ENCODE data around the gene MYADML2. TPM values are rescaled to one million over a fixed set of nuclear protein-coding genes. Genes with fewer than 3 reads are reported as not detected.

The MYADML2 gene
- total RNA-seq, 2 experiments from 2014 or later: not detected

DNA sequence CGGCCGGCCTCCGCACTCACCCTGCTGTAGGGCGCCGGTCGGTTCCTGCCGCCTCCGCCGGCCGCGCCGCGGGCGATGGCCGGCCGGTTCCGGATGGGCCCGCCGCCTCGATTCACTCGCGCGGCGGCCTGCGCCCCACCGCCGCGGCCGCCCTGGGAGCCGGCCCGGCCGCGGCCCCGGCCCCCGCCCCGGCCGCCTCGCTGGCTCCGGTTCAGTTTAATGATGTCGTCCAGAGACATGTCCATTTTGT is 55.8 kb downstream of the MYADML2 start:
- Mint-ChIP-seq H3K4me3 (peak overlapping the region; percentile 99), H3K9me3 (no peaks in the 10 kb centered on the region), H3K27me3 (no peaks in the 10 kb centered on the region), H3K36me3 (ENCODE audit: low read depth) (peaks cover 63% of the 10 kb centered on the region), H3K4me1 (ENCODE audit: low read depth) (peaks cover 5% of the 10 kb centered on the region), H3K27ac (peak overlapping the region; percentile 95)
- DNase-seq (no peak), ATAC-seq (ENCODE audit: poor library complexity) (no peak)
- Histone ChIP-seq H3K27me3 (ENCODE audit: control insufficient read depth in 1 of 2, insufficient read depth in 2 of 2, low read length in 2 of 2) (no peaks in the 10 kb centered on the region), H3K36me3 (ENCODE audit: insufficient read depth, low read length) (peaks cover 56% of the 10 kb centered on the region), H3K9me3 (ENCODE audit: control insufficient read depth in 1 of 2, insufficient read depth in 1 of 2, low read length in 2 of 2) (no peaks in the 10 kb centered on the region), H3K4me1 (ENCODE audit: insufficient read depth, low read length) (peaks cover 27% of the 10 kb centered on the region), H3K4me3 (ENCODE audit: low read length) (peak overlapping the region; percentile 62), H3K27ac (ENCODE audit: low read depth in 1 of 2, low read length in 2 of 2) (no peak overlapping the region)
- ChIA-PET CTCF (no interaction called here), POLR2A (interaction anchor here (1.3 to 3.5 kb wide), 2 partner anchors 20 to 25 kb away, joined by 5 to 23 read pairs; partner anchors contain the start of gene ARHGDIA)
- intact Hi-C loops (cut with DNase I, micrococcal nuclease): loop anchor here (1.0 to 5.0 kb wide), 6 partner anchors 20 to 160 kb away; partner anchors contain the start of genes PCYT2 (in 2 of the 2), ARHGDIA (in 1 of the 2), GPS1 (in 1 of the 2) and MAFG (in 1 of the 2)
- TF ChIP-seq, protein P1, sequence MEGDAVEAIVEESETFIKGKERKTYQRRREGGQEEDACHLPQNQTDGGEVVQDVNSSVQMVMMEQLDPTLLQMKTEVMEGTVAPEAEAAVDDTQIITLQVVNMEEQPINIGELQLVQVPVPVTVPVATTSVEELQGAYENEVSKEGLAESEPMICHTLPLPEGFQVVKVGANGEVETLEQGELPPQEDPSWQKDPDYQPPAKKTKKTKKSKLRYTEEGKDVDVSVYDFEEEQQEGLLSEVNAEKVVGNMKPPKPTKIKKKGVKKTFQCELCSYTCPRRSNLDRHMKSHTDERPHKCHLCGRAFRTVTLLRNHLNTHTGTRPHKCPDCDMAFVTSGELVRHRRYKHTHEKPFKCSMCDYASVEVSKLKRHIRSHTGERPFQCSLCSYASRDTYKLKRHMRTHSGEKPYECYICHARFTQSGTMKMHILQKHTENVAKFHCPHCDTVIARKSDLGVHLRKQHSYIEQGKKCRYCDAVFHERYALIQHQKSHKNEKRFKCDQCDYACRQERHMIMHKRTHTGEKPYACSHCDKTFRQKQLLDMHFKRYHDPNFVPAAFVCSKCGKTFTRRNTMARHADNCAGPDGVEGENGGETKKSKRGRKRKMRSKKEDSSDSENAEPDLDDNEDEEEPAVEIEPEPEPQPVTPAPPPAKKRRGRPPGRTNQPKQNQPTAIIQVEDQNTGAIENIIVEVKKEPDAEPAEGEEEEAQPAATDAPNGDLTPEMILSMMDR (IDR thresholded peaks at IDR 0.05): no peak

- Mint-ChIP-seq H3K4me3 (peak overlapping the region; percentile 94), H3K36me3 (ENCODE audit: low read depth) (peaks cover 68% of the 10 kb centered on the region), H3K27me3 (no peaks in the 10 kb centered on the region), H3K27ac (peak overlapping the region; percentile 95), H3K9me3 (no peaks in the 10 kb centered on the region), H3K4me1 (ENCODE audit: low read depth) (peaks cover 7% of the 10 kb centered on the region)
- Histone ChIP-seq H3K27ac (ENCODE audit: low read depth in 1 of 2, low read length in 2 of 2) (peak overlapping the region; percentile 35 to 37), H3K4me3 (ENCODE audit: low read length) (peak overlapping the region; percentile 58), H3K27me3 (ENCODE audit: control insufficient read depth in 1 of 2, insufficient read depth in 2 of 2, low read length in 2 of 2) (no peaks in the 10 kb centered on the region), H3K9me3 (ENCODE audit: control insufficient read depth in 1 of 2, insufficient read depth in 1 of 2, low read length in 2 of 2) (no peaks in the 10 kb centered on the region), H3K4me1 (ENCODE audit: insufficient read depth, low read length) (peaks cover 27% of the 10 kb centered on the region), H3K36me3 (ENCODE audit: insufficient read depth, low read length) (peaks cover 61% of the 10 kb centered on the region)
- intact Hi-C loops (cut with DNase I, micrococcal nuclease): loop anchor here (1.0 to 5.0 kb wide), 6 partner anchors 19 to 161 kb away; partner anchors contain the start of genes PCYT2 (in 2 of the 2), ARHGDIA (in 1 of the 2), GPS1 (in 1 of the 2) and MAFG (in 1 of the 2)
- TF ChIP-seq, protein P1 (IDR thresholded peaks at IDR 0.05): no peak
- ChIA-PET CTCF (no interaction called here), POLR2A (interaction anchor here (3.5 kb wide), 1 partner anchor 20 kb away, joined by 23 read pairs; the partner anchor contains the start of gene ARHGDIA)
- DNase-seq (peak in 4 of 14 experiments; percentile 7 to 55 (median 45)), ATAC-seq (ENCODE audit: poor library complexity) (no peak)
Measured at GRCh38 chr17:81890447-81891302, 56.4 kb downstream of the MYADML2 start.

Other genes with a start within 250 kb of the MYADML2 start
- gene MRPL12, start 243.9 kb downstream of the MYADML2 start, total RNA-seq: 10 to 100 TPM; 26.2 to 26.5 TPM
- 1 to 10 TPM; 4.6 TPM for gene SLC25A10, start 234.9 kb downstream of the MYADML2 start, total RNA-seq
- not detected for gene GCGR, start 143.1 kb downstream of the MYADML2 start, total RNA-seq
- gene MCRIP1, start 113.9 kb downstream of the MYADML2 start, total RNA-seq: 10 to 100 TPM; 36.9 to 37.7 TPM
- gene PPP1R27, start 112.2 kb downstream of the MYADML2 start, total RNA-seq: not detected
- 100 to 1,000 TPM; 223 to 233 TPM for gene P4HB, start 86.7 kb downstream of the MYADML2 start, total RNA-seq
- gene ARHGDIA, start 75.9 kb downstream of the MYADML2 start, total RNA-seq: 100 to 1,000 TPM; 706 to 715 TPM
- 100 to 1,000 TPM in 1 of 2 experiments, 10 to 100 TPM in 1; 93.3 to 101 TPM for gene ALYREF, start 55.6 kb downstream of the MYADML2 start, total RNA-seq
- gene ANAPC11, start 55.5 kb downstream of the MYADML2 start, total RNA-seq: 10 to 100 TPM; 27.9 to 28.9 TPM
- under 1 TPM in 1 of 2 experiments, not detected in 1; 0.20 TPM for gene NPB, start 45.0 kb downstream of the MYADML2 start, total RNA-seq
- 10 to 100 TPM; 18.7 to 18.9 TPM for gene PCYT2, start 35.8 kb downstream of the MYADML2 start, total RNA-seq
- gene SIRT7, start 29.1 kb downstream of the MYADML2 start, total RNA-seq: 10 to 100 TPM; 56.7 to 57.5 TPM
- 10 to 100 TPM; 10.8 to 13.3 TPM for gene MAFG, start 19.5 kb downstream of the MYADML2 start, total RNA-seq
- 1 to 10 TPM in 1 of 2 experiments, under 1 TPM in 1; 0.38 to 1.0 TPM for gene PYCR1, start 9.9 kb downstream of the MYADML2 start, total RNA-seq
- gene NOTUM, start 14.0 kb upstream of the MYADML2 start, total RNA-seq: not detected
- gene ASPSCR1, start 30.4 kb upstream of the MYADML2 start, total RNA-seq: 10 to 100 TPM; 19.1 to 22.7 TPM
- 10 to 100 TPM; 14.9 to 19.6 TPM for gene CENPX, start 75.6 kb upstream of the MYADML2 start, total RNA-seq
- 10 to 100 TPM; 17.7 to 17.9 TPM for gene LRRC45, start 76.1 kb upstream of the MYADML2 start, total RNA-seq
- gene RAC3, start 84.4 kb upstream of the MYADML2 start, total RNA-seq: 1 to 10 TPM; 3.3 to 5.3 TPM
- 100 to 1,000 TPM; 103 to 119 TPM for gene DCXR, start 90.5 kb upstream of the MYADML2 start, total RNA-seq
- 10 to 100 TPM; 28.1 to 31.2 TPM for gene RFNG, start 104.6 kb upstream of the MYADML2 start, total RNA-seq
- 10 to 100 TPM; 64.6 to 69.3 TPM for gene GPS1, start 104.7 kb upstream of the MYADML2 start, total RNA-seq
- gene DUS1L, start 118.6 kb upstream of the MYADML2 start, total RNA-seq: 100 to 1,000 TPM; 160 to 163 TPM
- 100 to 1,000 TPM; 168 to 174 TPM for gene FASN, start 151.0 kb upstream of the MYADML2 start, total RNA-seq

Data from CD4-positive, alpha-beta T cell (primary cell).